GM21447 (cell line): Measurements from ENCODE around the gene TOX3.

ENCODE experiments used
- ATAC-seq: cut with Tn5 transposase; IDR thresholded peaks from one replicate; pipeline ENCODE4 v1.9.1; 2021; ENCODE audit not compliant: unreplicated experiment

TOX3 gene

DNA sequence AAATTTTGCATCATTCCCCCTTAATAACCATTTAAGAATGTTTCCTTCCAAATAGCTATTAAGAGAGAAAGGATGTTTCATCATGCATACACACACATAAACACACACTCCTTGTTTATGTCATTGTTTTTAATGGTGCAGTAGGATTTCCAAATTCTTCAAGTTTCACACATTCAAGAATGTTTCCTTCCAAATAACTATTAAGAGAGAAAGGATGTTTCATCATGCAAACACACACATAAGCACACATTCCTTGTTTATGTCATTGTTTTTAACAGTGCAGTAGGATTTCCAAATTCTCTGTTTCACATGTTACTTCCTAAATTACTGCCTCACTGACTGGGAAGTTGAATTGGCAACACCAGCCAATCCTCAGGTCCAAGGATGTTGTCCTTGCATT is 7.8 kb downstream of the TOX3 start:
- no peak for ATAC-seq

DNA sequence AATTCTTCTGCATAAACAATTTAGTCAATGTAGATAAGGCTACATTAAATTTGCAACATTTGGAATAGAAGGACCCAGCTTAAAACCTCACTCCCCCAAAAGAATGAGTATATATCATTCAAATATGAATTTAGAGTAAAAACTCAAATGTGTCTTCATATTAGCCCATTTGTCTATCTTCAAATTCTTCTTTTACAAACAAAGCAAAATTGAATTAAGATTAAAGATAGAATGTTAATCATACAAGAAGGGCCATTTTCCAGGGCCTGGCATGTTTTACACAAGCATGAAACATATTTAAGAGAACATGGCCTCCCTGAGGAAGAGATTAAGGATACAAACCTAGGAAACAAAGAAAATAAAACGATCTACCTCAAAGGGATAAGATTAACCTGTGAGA is 8.4 kb downstream of the TOX3 start:
- ATAC-seq = no peak

DNA sequence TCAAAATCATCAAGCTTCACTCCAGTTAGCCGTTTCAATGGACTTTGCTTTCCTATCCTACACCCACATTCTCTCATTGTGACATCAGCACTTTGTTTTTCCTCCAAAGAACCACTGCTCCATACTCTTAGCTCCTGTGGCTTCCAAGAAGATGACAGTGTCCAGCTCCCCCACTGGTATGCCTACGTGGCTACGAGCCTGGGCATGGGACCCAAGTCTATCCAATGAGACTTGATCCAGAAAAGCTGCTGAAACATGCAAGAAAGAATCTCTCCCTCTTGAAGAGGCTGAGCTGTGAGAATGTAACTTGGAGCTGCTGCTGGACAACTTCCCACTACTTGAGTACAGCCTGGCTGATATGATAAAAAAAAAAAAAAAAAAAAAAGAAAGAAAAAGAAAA is 9.4 kb downstream of the TOX3 start:
- no peak for ATAC-seq

DNA sequence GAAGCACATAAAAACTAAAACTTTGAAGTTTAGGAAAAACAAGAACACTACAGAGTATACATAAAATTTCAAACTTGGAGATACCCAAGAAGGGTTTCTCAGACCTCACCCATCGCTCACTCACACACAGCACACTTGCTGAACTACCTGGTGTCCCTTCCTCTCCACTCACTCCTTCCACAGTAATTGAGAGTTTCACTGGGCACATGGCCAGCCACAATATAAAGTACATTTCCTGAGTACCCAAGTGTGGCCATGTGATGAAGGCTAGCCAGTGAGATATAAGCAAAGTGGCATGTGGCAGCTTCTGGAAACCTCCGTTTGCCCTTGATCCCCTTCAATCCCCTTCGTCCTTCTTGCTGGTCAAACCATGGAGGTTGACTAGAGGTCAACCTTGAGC is 11.9 kb downstream of the TOX3 start:
- no peak for ATAC-seq

DNA sequence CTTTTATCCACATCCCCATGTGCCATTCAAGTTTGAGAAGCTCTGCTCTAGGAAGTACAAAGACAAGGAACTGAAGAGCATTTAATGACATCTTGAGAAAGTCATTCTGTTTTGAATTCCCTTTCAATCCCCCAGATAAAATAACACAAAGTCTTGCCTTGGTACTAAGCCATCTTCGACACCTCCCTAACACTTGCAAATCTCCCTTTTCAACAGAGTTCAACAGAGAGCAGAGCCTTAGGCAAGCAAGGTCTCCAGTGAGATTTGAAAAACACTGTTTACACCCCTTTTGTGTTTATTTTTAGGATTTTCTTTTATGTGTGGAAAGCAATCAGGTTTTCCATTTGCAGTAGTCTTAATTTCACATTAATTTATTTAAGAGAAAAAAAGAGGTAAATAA is 13.6 kb downstream of the TOX3 start:
- ATAC-seq = no peak

- ATAC-seq = no peak
These were observed 14.6 kb downstream of the TOX3 start for GRCh38 chr16:52532384-52532783.

GRCh38 chr16:52529226-52529625 is 17.7 kb downstream of the TOX3 start:
- no peak for ATAC-seq

- ATAC-seq = no peak
These were observed 18.4 kb downstream of the TOX3 start for GRCh38 chr16:52528393-52529065.

DNA sequence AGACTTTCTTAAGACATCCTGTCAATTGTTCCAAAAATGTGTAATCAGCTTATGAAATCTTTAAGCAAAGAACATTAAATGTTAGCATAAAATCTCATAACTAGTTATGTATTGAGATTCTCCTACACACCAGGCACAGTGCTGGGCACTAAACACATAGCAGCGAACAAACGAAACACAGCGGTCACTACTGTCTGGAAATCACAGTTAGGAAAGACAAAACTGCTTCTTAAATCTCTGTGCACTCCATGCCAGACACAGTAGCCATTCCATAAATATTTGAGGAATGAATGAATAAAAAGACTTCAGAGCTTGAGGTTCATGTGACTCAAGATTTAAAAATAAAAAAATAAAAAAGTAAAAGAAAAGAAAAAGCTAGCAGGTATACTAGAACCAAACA is 20.1 kb downstream of the TOX3 start:
- ATAC-seq = no peak

DNA sequence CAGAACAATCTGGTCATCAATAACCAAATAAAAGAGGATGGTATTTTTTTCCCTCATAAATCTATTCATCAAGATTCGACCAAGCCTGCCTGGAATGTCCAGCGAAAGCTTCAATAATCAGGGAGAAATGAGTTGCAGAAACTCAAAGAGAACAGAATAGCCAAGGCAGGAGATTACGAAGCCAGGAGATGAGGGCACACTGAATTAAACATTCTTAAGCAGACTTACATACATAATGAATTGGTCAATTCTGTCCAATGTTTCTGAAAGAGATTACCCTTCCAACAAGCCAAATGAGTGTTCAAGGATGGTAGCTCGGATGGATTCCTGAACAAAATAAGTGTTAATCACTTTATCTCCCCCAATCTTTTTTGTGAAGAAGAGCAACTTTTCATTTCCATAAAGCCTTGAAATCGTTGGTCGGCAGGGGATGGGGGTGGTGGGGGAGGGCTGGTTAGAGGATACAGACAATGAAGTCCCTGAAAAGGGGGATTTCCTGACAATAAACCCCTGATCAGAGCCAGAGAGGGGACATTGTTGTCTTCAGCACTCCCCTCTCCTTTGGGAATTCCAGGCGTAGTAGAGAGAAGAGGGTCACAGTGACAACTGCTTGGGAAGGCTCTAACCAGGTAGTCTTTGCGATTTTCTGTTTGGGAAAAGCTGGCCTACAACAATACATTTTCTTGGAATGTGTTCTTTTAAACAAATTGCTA is 20.7 kb downstream of the TOX3 start:
- no peak for ATAC-seq

GRCh38 chr16:52521570-52521969 is 25.4 kb downstream of the TOX3 start:
- no peak for ATAC-seq

GRCh38 chr16:52518884-52519283 is 28.1 kb downstream of the TOX3 start:
- ATAC-seq = no peak

DNA sequence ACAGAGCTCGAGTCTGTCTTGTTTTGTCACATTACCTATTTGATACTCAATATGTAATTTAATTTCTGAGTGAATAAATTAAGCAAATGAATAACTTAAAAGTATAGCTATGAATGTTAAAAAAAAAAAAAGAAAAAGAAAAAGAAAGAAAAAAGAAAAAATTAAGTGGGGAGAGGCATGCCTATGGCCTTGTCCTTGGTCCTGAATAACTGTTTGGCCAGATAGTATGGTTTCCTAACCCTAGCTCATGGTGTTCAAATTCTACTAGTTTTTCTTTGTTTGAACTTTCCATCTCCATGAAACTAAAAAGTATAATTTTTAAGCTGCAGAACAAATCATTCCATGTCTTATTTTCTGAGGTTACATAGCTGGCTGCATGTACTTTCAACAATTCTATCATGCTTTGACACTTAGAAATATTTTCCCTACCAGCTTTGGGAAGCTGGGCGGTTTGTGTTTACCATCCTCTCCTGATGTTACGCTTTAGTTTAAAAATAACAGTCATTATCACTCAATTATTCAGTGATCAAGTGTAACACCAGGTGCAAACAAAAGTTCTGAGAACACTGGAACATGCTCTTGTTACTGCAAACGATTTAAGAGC is 31.8 kb downstream of the TOX3 start:
- ATAC-seq = no peak

GRCh38 chr16:52512297-52512987 is 34.5 kb downstream of the TOX3 start:
- ATAC-seq = no peak

GRCh38 chr16:52501746-52502145 is 45.2 kb downstream of the TOX3 start:
- ATAC-seq = no peak

GRCh38 chr16:52500963-52501362 is 46.0 kb downstream of the TOX3 start:
- ATAC-seq = no peak

GRCh38 chr16:52499060-52499440 is 47.9 kb downstream of the TOX3 start:
- no peak for ATAC-seq

DNA sequence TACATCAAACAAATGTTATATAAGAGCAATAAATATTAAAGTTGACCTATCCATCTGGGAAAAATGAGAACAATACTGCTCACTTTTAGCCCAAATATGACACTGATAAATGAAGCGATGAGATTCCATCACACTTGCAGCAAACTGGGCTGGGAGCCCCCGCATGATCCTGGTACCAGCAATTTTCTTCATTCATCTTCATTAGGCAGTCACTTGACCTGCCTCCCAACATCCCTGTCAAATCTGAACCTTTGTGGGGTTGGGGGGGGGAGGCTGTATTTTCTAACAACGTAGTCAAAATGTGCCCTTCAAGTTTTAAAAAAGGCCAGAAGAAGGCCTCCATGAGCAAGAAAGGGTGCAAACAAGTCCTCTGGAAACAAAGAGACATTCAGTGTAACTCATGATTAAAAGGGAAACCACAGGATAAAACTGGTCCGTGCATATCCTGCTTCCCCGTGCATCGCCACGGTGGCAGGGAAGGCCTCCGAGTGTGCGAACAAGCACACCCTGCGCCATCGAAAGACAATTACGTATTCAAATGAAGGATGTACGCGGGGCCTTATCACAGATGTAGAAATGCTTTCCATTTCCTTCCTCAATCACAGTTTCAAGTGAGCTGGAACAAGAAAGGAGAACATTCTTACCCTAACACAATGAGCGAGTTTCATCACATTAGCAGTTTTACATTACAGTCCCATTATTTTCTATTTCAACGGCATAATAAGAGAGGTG is 48.4 kb downstream of the TOX3 start:
- no peak for ATAC-seq

GRCh38 chr16:52497067-52497816 is 49.7 kb downstream of the TOX3 start:
- ATAC-seq = no peak

- no peak for ATAC-seq
These were observed 50.7 kb downstream of the TOX3 start for GRCh38 chr16:52496051-52496876.
